ENCODE results near the gene HPSE. TPM values are rescaled to one million over a fixed set of nuclear protein-coding genes. Genes with fewer than 3 reads are reported as not detected.

HPSE gene
- total and polyA plus RNA-seq, 9 of the 15 experiments (the other 6 are each of a cell fraction or from before 2014, with no cell fraction given) = 0.01 to 0.42 (median 0.14) TPM; not detected in 1

DNA sequence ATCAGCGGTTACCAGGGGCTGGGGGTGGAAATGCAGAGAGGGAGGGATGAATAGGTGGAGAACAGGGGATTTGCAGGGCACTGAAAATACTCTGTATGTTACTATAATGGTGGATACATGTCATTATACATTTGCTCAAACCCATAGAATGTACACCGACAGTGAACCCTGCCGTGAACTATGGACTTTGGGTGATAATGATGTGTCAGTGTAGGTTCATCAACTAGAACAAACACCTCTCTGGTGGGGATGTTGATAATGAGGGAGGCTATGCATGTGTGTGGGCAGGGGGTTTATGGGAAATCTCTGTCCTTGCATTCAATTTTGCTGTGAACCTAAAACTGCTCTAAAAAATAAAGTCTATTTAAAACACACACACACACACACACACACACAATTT lies 11.5 kb downstream of the HPSE start (continued):
- TF ChIP-seq RBM17 (IDR thresholded peaks at IDR 0.05; ENCODE audit: borderline replicate concordance, low read depth, low read length) = no peak
- no peak for TF ChIP-seq GABPA (tag; conservative IDR thresholded peaks at IDR 0.05; ENCODE audit: low read depth)

DNA sequence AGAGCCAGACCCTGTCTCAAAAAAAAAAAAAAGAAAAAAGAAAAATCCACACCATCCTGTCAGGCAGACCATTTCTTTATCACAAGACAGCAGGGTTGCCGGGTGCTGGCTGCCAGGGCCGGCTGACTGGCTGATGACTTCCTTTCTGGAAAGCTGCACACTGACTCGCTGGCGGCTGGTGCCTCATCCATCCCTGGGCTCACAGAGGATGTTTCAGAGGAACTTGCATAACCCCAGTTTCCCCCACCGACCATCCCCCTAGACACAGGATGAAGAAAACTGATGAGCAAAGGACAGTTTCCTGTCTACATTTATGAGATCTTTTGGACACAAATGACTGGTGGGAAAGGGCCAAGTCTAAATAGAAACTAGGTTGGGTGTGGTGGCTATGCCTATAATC lies 14.1 kb downstream of the HPSE start:
- no peak overlapping the region for H3K4me3 ChIP-seq
- H3K9ac ChIP-seq (ENCODE audit: insufficient read depth in 1 of 2, low read depth in 2 of 2, low read length in 2 of 2) = peak overlapping the region in 1 of 2 experiments; percentile 28; a peak in 1 of 4 replicates
- no peaks in the 10 kb centered on the region for H3K4me1 ChIP-seq (replicated peaks in 1 of 2; ENCODE audit: control insufficient read depth in 2 of 2, insufficient read depth in 2 of 2, low read length in 2 of 2)
- POLR2A ChIA-PET = no interaction called here
- FAIRE-seq = no peak
- no TSS peak for BruUV-seq (replicated peaks)
- no peak overlapping the region for H2AFZ ChIP-seq (ENCODE audit: low read depth, low read length)
- 3% methylated on average over 5 of the region's 5 CpGs for WGBS (ENCODE audit: insufficient coverage, low coverage, missing lambda C conversion rate)
- CTCF ChIA-PET (ENCODE audit: low intra/inter-chr PET ratio) = interaction anchor here (0.6 kb wide), 1 partner anchor 319 kb away, joined by 3 read pairs; no protein-coding TSS in a partner anchor
- H3K9me3 ChIP-seq (replicated peaks; ENCODE audit: control insufficient read depth, insufficient read depth, low read depth, low read length) = no peaks in the 10 kb centered on the region
- H3K36me3 ChIP-seq (ENCODE audit: control insufficient read depth, insufficient read depth, low read length) = no peaks in the 10 kb centered on the region
- H3K9me1 ChIP-seq (ENCODE audit: control insufficient read depth, insufficient read depth, low read length) = no peaks in the 10 kb centered on the region
- intact Hi-C loops (cut with micrococcal nuclease) (no loop called here), in situ Hi-C loops (cut with MboI) (no loop called here)
- no peaks in the 10 kb centered on the region for H3K79me2 ChIP-seq (ENCODE audit: control insufficient read depth, insufficient read depth, low read length)
- no peak for TF ChIP-seq ZNF316 (IDR thresholded peaks at IDR 0.05)
- no peak for TF ChIP-seq SNIP1 (IDR thresholded peaks at IDR 0.05; ENCODE audit: low read depth)
- TF ChIP-seq USF2 (CRISPR knock-in tag; IDR thresholded peaks at IDR 0.05) = no peak
- TF ChIP-seq ADNP (tag; IDR thresholded peaks at IDR 0.05) = no peak
- no peak for TF ChIP-seq RCOR1 (IDR thresholded peaks at IDR 0.05; ENCODE audit: borderline replicate concordance in 1 of 2, low read depth in 2 of 2, low read length in 2 of 2)
- no peak for TF ChIP-seq ZBTB34 (CRISPR knock-in tag; IDR thresholded peaks at IDR 0.05)
- TF ChIP-seq ZNF75A (CRISPR knock-in tag; IDR thresholded peaks at IDR 0.05) = no peak
- TF ChIP-seq CCAR2 (IDR thresholded peaks at IDR 0.05; ENCODE audit: low read depth, low read length) = no peak
- no peak for TF ChIP-seq GTF2E2 (tag; IDR thresholded peaks at IDR 0.05)
- TF ChIP-seq DACH1 (IDR thresholded peaks at IDR 0.05; ENCODE audit: partially characterized antibody) = no peak
- TF ChIP-seq U2AF1 (optimal IDR thresholded peaks at IDR 0.05; ENCODE audit: low read depth, low read length) = no peak
- no peak for TF ChIP-seq HDAC8 (tag; IDR thresholded peaks at IDR 0.05)
- no peak for TF ChIP-seq PHF20 (IDR thresholded peaks at IDR 0.05; ENCODE audit: partially characterized antibody)
- TF ChIP-seq CXXC5 (CRISPR knock-in tag; IDR thresholded peaks at IDR 0.05) = no peak
- TF ChIP-seq, protein P1, sequence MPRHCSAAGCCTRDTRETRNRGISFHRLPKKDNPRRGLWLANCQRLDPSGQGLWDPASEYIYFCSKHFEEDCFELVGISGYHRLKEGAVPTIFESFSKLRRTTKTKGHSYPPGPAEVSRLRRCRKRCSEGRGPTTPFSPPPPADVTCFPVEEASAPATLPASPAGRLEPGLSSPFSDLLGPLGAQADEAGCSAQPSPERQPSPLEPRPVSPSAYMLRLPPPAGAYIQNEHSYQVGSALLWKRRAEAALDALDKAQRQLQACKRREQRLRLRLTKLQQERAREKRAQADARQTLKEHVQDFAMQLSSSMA (CRISPR knock-in tag; IDR thresholded peaks at IDR 0.05) = no peak
- no peak for TF ChIP-seq MBD2 (IDR thresholded peaks at IDR 0.05; ENCODE audit: borderline replicate concordance, low read depth)
- TF ChIP-seq DDX20 (tag; IDR thresholded peaks at IDR 0.05; ENCODE audit: low read depth) = no peak
- no peak for TF ChIP-seq TCF15 (CRISPR knock-in tag; IDR thresholded peaks at IDR 0.05)
- TF ChIP-seq DIDO1 (tag; IDR thresholded peaks at IDR 0.05; ENCODE audit: low read depth) = no peak
- no peak for DNase-seq (ENCODE audit: extremely low read depth in 1 of 4, low spot score in 3 of 4)
- H3K4me2 ChIP-seq (ENCODE audit: insufficient read depth, low read length) = no peak overlapping the region
- H3K27me3 ChIP-seq (ENCODE audit: control insufficient read depth in 2 of 2, insufficient read depth in 2 of 2, low read length in 2 of 2) = peaks cover 28 to 33% of the 10 kb centered on the region in 2 experiments; a peak in 4 of 5 replicates
- ATAC-seq = no peak
- H4K20me1 ChIP-seq (replicated peaks; ENCODE audit: control insufficient read depth, insufficient read depth, low read length) = no peaks in the 10 kb centered on the region
- no peak overlapping the region for H3K27ac ChIP-seq (ENCODE audit: extremely low read depth, low read depth, low read length)

Measured in K562 (cell line).